Measurements from ENCODE around the gene AQR. TPM values are rescaled to one million over a fixed set of nuclear protein-coding genes. Genes with fewer than 3 reads are reported as not detected.

Gene AQR
- polyA plus RNA-seq, 1 of the 3 experiments (the other 2 are of a cell fraction), result 11.6 TPM

DNA sequence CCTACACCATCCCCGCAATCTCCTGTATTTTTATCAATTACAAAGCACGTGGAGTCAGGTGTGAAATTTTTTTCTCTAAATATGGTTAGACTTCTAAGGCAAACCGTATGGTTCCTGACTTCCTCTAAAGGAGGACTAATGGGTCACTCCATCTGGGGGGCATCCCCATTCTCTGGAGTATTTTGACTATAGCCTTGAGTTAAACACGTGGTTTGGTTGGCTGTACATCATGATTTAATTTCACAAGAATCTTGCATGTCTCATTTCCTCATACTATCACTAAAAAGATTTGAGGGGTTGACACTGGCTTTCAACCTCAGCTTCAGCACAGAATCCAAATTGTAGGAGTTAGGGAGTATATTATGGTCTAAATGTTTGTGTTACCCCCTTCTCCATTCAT is 43.8 kb upstream of the AQR start:
- TF ChIP-seq POLR2AphosphoS5 (IDR thresholded peaks at IDR 0.05; ENCODE audit: low read depth, low read length), result no peak
- no peak for TF ChIP-seq MXI1 (IDR thresholded peaks at IDR 0.05; ENCODE audit: low read depth, low read length)
- TF ChIP-seq FOXM1 (IDR thresholded peaks at IDR 0.05; ENCODE audit: low read depth), result no peak
- TF ChIP-seq RCOR1 (IDR thresholded peaks at IDR 0.05; ENCODE audit: low read length), result no peak
- TF ChIP-seq REST (IDR thresholded peaks at IDR 0.05; ENCODE audit: low read depth, low read length), result no peak
- TF ChIP-seq TEAD4 (IDR thresholded peaks at IDR 0.05; ENCODE audit: borderline replicate concordance, insufficient read depth), result no peak
- no peak for TF ChIP-seq CHD2 (IDR thresholded peaks at IDR 0.05; ENCODE audit: low read length, partially characterized antibody)
- TF ChIP-seq MEF2A (IDR thresholded peaks at IDR 0.05; ENCODE audit: borderline replicate concordance, low read depth), result no peak
- no peak for TF ChIP-seq RXRA (IDR thresholded peaks at IDR 0.05; ENCODE audit: borderline replicate concordance, low read depth)
- TF ChIP-seq GATA2 (CRISPR knock-in tag; IDR thresholded peaks at IDR 0.05), result no peak
- no peak for TF ChIP-seq RAD21 (IDR thresholded peaks at IDR 0.05; ENCODE audit: low read length)
- TF ChIP-seq, protein P1, sequence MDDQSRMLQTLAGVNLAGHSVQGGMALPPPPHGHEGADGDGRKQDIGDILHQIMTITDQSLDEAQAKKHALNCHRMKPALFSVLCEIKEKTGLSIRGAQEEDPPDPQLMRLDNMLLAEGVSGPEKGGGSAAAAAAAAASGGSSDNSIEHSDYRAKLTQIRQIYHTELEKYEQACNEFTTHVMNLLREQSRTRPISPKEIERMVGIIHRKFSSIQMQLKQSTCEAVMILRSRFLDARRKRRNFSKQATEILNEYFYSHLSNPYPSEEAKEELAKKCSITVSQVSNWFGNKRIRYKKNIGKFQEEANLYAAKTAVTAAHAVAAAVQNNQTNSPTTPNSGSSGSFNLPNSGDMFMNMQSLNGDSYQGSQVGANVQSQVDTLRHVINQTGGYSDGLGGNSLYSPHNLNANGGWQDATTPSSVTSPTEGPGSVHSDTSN (IDR thresholded peaks at IDR 0.05), result no peak
- no peak for TF ChIP-seq SIN3A (IDR thresholded peaks at IDR 0.05; ENCODE audit: borderline replicate concordance, low read depth, low read length)
- no peak for TF ChIP-seq TAF1 (IDR thresholded peaks at IDR 0.05; ENCODE audit: borderline replicate concordance, low read depth, low read length)
- no peak for TF ChIP-seq FOSL2 (IDR thresholded peaks at IDR 0.05; ENCODE audit: borderline replicate concordance, low read depth)
- Histone ChIP-seq H3K9me2 (no peaks in the 10 kb centered on the region), H3K36me3 (replicated peaks in 1 of 2; ENCODE audit: control insufficient read depth in 1 of 2, insufficient read depth in 2 of 2, low read length in 1 of 2) (no peaks in the 10 kb centered on the region), H3K4me3 (ENCODE audit: low read depth in 2 of 2, low read length in 1 of 2) (no peak overlapping the region), H3K27me3 (ENCODE audit: insufficient read depth) (no peaks in the 10 kb centered on the region), H3F3A (replicated peaks; ENCODE audit: insufficient read depth) (no peaks in the 10 kb centered on the region), H3K9ac (no peak overlapping the region), H3K79me2 (ENCODE audit: insufficient read depth) (no peaks in the 10 kb centered on the region), H3K9me3 (no peaks in the 10 kb centered on the region), H4K20me1 (ENCODE audit: insufficient read depth) (no peaks in the 10 kb centered on the region), H3K4me2 (no peak overlapping the region), H3K4me1 (ENCODE audit: control insufficient read depth in 1 of 2, insufficient read depth in 2 of 2, low read depth in 1 of 2, low read length in 1 of 2) (no peaks in the 10 kb centered on the region), H3K27ac (ENCODE audit: low read depth in 2 of 2, low read length in 1 of 2) (no peak overlapping the region), H2AFZ (ENCODE audit: low read depth) (no peak overlapping the region)
- CTCF ChIA-PET, result no interaction called here
- WGBS (ENCODE audit: low lambda C conversion rate), result 47% methylated on average over 4 of the region's 4 CpGs
- POLR2A ChIA-PET, result no interaction called here
- no peak for DNase-seq

DNA sequence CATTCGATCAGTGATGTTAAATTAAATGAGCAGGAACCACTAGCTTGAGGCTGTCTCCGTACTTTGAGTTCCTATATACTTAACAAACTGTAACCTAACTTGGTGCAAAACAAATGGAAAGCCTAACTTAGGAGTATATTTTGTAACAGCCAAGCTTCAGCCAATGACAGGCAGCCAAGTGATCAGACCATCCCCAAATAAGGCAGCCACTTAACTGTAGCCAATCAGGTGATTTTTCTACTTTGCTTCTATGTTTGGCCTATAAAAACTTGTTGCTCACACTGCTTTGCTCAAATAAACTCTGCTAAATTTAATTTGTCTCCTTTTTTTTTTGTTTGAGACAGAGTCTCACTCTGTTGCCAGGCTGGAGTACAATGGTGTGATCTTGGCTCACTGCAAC is 37.9 kb upstream of the AQR start:
- no peak overlapping the region for H3K4me3 ChIP-seq (ENCODE audit: low read depth in 2 of 2, low read length in 1 of 2)
- H3K9me2 ChIP-seq, result no peaks in the 10 kb centered on the region
- ChIA-PET CTCF (no interaction called here), POLR2A (no interaction called here)
- no peaks in the 10 kb centered on the region for H3K36me3 ChIP-seq (replicated peaks in 1 of 2; ENCODE audit: control insufficient read depth in 1 of 2, insufficient read depth in 2 of 2, low read length in 1 of 2)
- WGBS (ENCODE audit: low lambda C conversion rate), result 71% methylated on average over 2 of the region's 2 CpGs
- TF ChIP-seq NFIC (IDR thresholded peaks at IDR 0.05; ENCODE audit: borderline replicate concordance) (no peak), RFX5 (IDR thresholded peaks at IDR 0.05; ENCODE audit: low read length) (no peak), TCF12 (IDR thresholded peaks at IDR 0.05) (no peak), FOSL2 (IDR thresholded peaks at IDR 0.05; ENCODE audit: borderline replicate concordance, low read depth) (no peak), POLR2AphosphoS5 (IDR thresholded peaks at IDR 0.05; ENCODE audit: low read depth, low read length) (no peak)
- no peaks in the 10 kb centered on the region for H3K9me3 ChIP-seq
- no peaks in the 10 kb centered on the region for H3F3A ChIP-seq (replicated peaks; ENCODE audit: insufficient read depth)
- H3K27ac ChIP-seq (ENCODE audit: low read depth in 2 of 2, low read length in 1 of 2), result no peak overlapping the region
- H3K9ac ChIP-seq, result no peak overlapping the region
- H3K27me3 ChIP-seq (ENCODE audit: insufficient read depth), result no peaks in the 10 kb centered on the region
- H2AFZ ChIP-seq (ENCODE audit: low read depth), result no peak overlapping the region
- no peak for DNase-seq
- no peak overlapping the region for H3K4me2 ChIP-seq
- no peaks in the 10 kb centered on the region for H4K20me1 ChIP-seq (ENCODE audit: insufficient read depth)
- H3K79me2 ChIP-seq (ENCODE audit: insufficient read depth), result no peaks in the 10 kb centered on the region
- H3K4me1 ChIP-seq (ENCODE audit: control insufficient read depth in 1 of 2, insufficient read depth in 2 of 2, low read depth in 1 of 2, low read length in 1 of 2), result no peaks in the 10 kb centered on the region
